Lower leg skin (tissue), 4 donors: Measurements from ENCODE around the gene RNF213. TPM values are rescaled to one million over a fixed set of nuclear protein-coding genes. Genes with fewer than 3 reads are reported as not detected.
"Not testable (repeated sequence)": the region's sequence is repeated elsewhere in the genome, so short reads cannot be mapped to it uniquely, and the experiment has no call there.

Experiments used
- DNase-seq, 2 donors: peaks; one replicate each; pipeline ENCODE4 v3.0.0-alpha.2; 2019; ENCODE audit warnings: low spot score in 2 of 2
- H3K4me3 ChIP-seq: fragments of 200-600 bp; sonication (generic); 2 replicates; pipeline ENCODE4 v1.5.1; 2017; ENCODE audit warnings: mild to moderate bottlenecking, low read depth; ENCODE audit not compliant: poor library complexity, severe bottlenecking
- CTCF ChIP-seq, 3 donors: fragments of 450-650 bp; IDR thresholded peaks; one replicate each; pipeline ENCODE4 v1.5.1; 2016; ENCODE audit warnings: antibody characterized with exemption in 3 of 3, mild to moderate bottlenecking in 3 of 3, moderate library complexity in 2 of 3
- POLR2A ChIP-seq, 2 donors: fragments of 450-650 bp; IDR thresholded peaks; one replicate each; pipeline ENCODE4 v1.6.1; 2016 to 2017; ENCODE audit warnings: antibody characterized with exemption in 2 of 2, mild to moderate bottlenecking in 1 of 2, moderate library complexity in 1 of 2
- WGBS, 2 donors: methylation state at CpG; one replicate each; pipeline ENCODE4 v1.1.5; 2018; 5-methylcytosine and 5-hydroxymethylcytosine counted together
- intact Hi-C: fragments of 100-400 bp; cut with DNase I; formaldehyde crosslinking; loops from one replicate; pipeline ENCODE4 v1.15.0; 2023; ENCODE audit warnings: low total_unique reads
- total RNA-seq, 4 donors: library from RNA; depleted of rRNA; stranded (reverse); fragments of >200 nt; gene quantifications; one replicate each; pipeline ENCODE4 v1.1.0, GENCODE V29; 2016

Gene RNF213
- total RNA-seq, 4 donors from 2014 or later, result 48.4 to 103 (median 59.8) TPM

GRCh38 chr17:80294653-80295052 lies 34.0 kb downstream of the RNF213 start:
- WGBS, 2 donors, result 88 to 92% methylated on average over 6 of the region's 6 CpGs
- intact Hi-C loops, result no loop called here
- no peak overlapping the region for H3K4me3 ChIP-seq

GRCh38 chr17:80295146-80295545 lies 34.5 kb downstream of the RNF213 start:
- no peak overlapping the region for H3K4me3 ChIP-seq
- 90 to 95% methylated on average over 4 to 5 of the region's 5 CpGs for WGBS, 2 donors
- TF ChIP-seq POLR2A (IDR thresholded peaks at IDR 0.05) (no peak), CTCF (IDR thresholded peaks at IDR 0.05) (no peak)
- intact Hi-C loops, result no loop called here
- DNase-seq, result no peak

More at GRCh38 chr17:80294653-80295052, 34.0 kb downstream of the RNF213 start:
- DNase-seq, result no peak
- TF ChIP-seq CTCF (IDR thresholded peaks at IDR 0.05) (no peak), POLR2A (IDR thresholded peaks at IDR 0.05) (no peak)

- intact Hi-C loops, result no loop called here
- TF ChIP-seq CTCF (IDR thresholded peaks at IDR 0.05) (no peak), POLR2A (IDR thresholded peaks at IDR 0.05) (no peak)
- DNase-seq, result no peak
- WGBS, 2 donors, result 88 to 94% methylated on average over 6 of the region's 6 CpGs
- no peak overlapping the region for H3K4me3 ChIP-seq
Observed at GRCh38 chr17:80295559-80295958, 34.9 kb downstream of the RNF213 start.

GRCh38 chr17:80296221-80296620 lies 35.6 kb downstream of the RNF213 start:
- 91 to 92% methylated on average over 14 of the region's 14 CpGs for WGBS, 2 donors
- TF ChIP-seq CTCF (IDR thresholded peaks at IDR 0.05), result no peak
- no peak for TF ChIP-seq POLR2A (IDR thresholded peaks at IDR 0.05)
- intact Hi-C loops, result no loop called here
- no peak for DNase-seq
- no peak overlapping the region for H3K4me3 ChIP-seq

GRCh38 chr17:80297996-80298560 lies 37.4 kb downstream of the RNF213 start:
- H3K4me3 ChIP-seq, result no peak overlapping the region
- no peak for DNase-seq
- WGBS, 2 donors, result 80 to 90% methylated on average over 19 of the region's 19 CpGs

GRCh38 chr17:80299350-80300100 lies 38.9 kb downstream of the RNF213 start:
- H3K4me3 ChIP-seq, intact Hi-C loops, DNase-seq: not testable (repeated sequence)
- 96 to 99% methylated on average over 4 of the region's 4 CpGs for WGBS, 2 donors

More at GRCh38 chr17:80297996-80298560, 37.4 kb downstream of the RNF213 start:
- no peak for TF ChIP-seq POLR2A (IDR thresholded peaks at IDR 0.05)
- TF ChIP-seq CTCF (IDR thresholded peaks at IDR 0.05), result no peak
- intact Hi-C loops, result no loop called here

- DNase-seq, H3K4me3 ChIP-seq, intact Hi-C loops: not testable (repeated sequence)
- WGBS, 2 donors, result 93 to 100% methylated on average over 2 of the region's 2 CpGs
Observed at GRCh38 chr17:80300756-80301155, 40.1 kb downstream of the RNF213 start.
